Motor neuron (in vitro differentiated cells): ENCODE measurements around the gene UBR1. TPM values are rescaled to one million over a fixed set of nuclear protein-coding genes. Genes with fewer than 3 reads are reported as not detected.
A peak's percentile ranks its signal among the peaks of the same experiment; 100 is the strongest.
"Not testable (repeated sequence)": the region's sequence is repeated elsewhere in the genome, so short reads cannot be mapped to it uniquely, and the experiment has no call there.

Experiments
- ATAC-seq, 8 experiments: fragments of 200-7000 bp; cut with Tn5 transposase; replicated peaks in 6 of 8; 2 replicates each; pipeline ENCODE4 v1.8.0; 2021; ENCODE audit warnings: mild to moderate bottlenecking in 8 of 8, moderate library complexity in 8 of 8
- H3K27ac ChIP-seq, 2 donors: fragments of 250-450 bp; sonication (Bioruptor Pico); 2 replicates each; pipeline ENCODE4 v1.9.0; 2021; ENCODE audit warnings: antibody characterized with exemption in 2 of 2, mild to moderate bottlenecking in 2 of 2, moderate library complexity in 1 of 2
- H3K4me1 ChIP-seq, 2 donors: fragments of 250-450 bp; sonication (Bioruptor Pico); replicated peaks in 1 of 2; 2 replicates each; pipeline ENCODE4 v1.6.1; 2021; ENCODE audit warnings: antibody characterized with exemption in 2 of 2, mild to moderate bottlenecking in 2 of 2, moderate library complexity in 1 of 2
- H3K4me3 ChIP-seq, 5 donors: fragments of 250-450 bp; sonication (Bioruptor Pico); 2 replicates each; pipeline ENCODE4 v1.9.0; 2021; ENCODE audit warnings: antibody characterized with exemption in 5 of 5, mild to moderate bottlenecking in 5 of 5, moderate library complexity in 4 of 5
- WGBS, 10 experiments: fragments of 450-650 bp; shearing (Covaris generic); methylation state at CpG; one replicate each; pipeline ENCODE4 v1.0.0; 2022; 5-methylcytosine and 5-hydroxymethylcytosine counted together
- in situ Hi-C, 9 experiments: fragments of 400-800 bp; cut with MboI; loops; one replicate each; pipeline ENCODE4 v1.15.0; 2021; ENCODE audit warnings: low sequenced_read_pairs in 9 of 9, low pct_unique_long_range_greater_than_20kb in 2 of 9; ENCODE audit not compliant: unreplicated experiment in 9 of 9
- total RNA-seq, 8 experiments: library from RNA; unstranded; fragments of 300-600 nt; gene quantifications; 2 replicates each; pipeline versions ENCODE4 v1.2.3 to v1.2.4, GENCODE V29; 2022

Gene UBR1
- total RNA-seq, 8 experiments from 2014 or later, result 26.3 to 49.0 (median 36.4) TPM

DNA sequence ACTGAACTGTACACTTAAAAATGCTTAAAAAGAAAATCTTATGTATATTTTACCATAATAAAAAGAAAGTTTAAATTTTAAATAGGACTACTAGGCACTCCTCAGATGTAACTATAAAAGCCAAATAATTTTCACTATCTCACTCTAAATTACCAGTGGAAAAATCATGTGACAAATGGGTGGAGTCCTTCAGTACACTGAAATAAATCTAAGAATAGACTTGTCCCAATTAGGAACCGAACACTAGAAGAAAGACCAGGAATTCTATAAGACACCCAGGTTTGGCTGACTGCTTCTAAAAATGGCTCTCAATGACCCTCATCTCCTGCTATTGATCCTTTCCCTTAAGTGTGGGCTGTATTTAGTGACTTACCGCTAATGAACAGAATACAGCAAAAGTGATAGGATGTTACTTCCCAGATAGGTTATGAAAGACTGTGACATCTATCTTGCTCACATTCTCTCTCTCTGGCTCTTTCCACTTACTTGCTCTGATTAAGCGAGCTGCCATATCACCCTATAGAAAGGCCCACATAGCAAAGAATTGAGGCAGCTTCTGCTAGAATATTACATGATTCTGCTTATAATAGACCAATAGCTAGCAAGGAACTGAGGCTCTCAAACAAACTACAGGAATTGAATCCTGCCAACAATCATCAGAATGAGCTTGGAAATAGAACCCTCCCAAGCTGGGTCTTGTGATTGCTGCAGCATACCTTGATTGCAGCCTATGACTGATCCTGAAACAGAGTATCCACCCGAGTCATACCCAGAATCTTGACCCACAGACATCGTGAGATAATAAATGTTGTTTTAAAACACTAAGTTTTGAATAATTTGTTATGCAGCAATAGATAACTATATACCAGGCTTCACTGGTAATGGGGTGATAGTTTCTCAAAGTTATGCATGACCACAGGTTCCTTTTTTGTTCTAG, 202.2 kb downstream of the UBR1 start:
- 50 to 97% (median 84%) methylated on average over 2 to 5 of the region's 5 CpGs for WGBS, 10 experiments
- Histone ChIP-seq H3K4me1 (no peaks in the 10 kb centered on the region), H3K27ac (no peak overlapping the region), H3K4me3 (no peak overlapping the region)
- ATAC-seq, result peak in 2 of 8 experiments; percentile 55 to 62
- in situ Hi-C loops, result no loop called here

GRCh38 chr15:42893911-42894310, 211.9 kb downstream of the UBR1 start:
- in situ Hi-C loops, result not testable (repeated sequence)

More at GRCh38 chr15:42893911-42894310, 211.9 kb downstream of the UBR1 start:
- 100% methylated on average over 1 of the region's 1 CpG; no CpG with 5 or more reads in 8 of the 10 experiments for WGBS, 10 experiments
- not testable (repeated sequence) for H3K27ac ChIP-seq, H3K4me3 ChIP-seq, ATAC-seq, H3K4me1 ChIP-seq

Other genes with a start within 250 kb of the UBR1 start
- 10 to 100 TPM in 7 of 8 experiments, 1 to 10 TPM in 1; 7.6 to 26.0 (median 20.3) TPM for gene TTBK2, start 185.3 kb downstream of the UBR1 start, total RNA-seq
- gene TMEM62, start 27.5 kb upstream of the UBR1 start, total RNA-seq, result 10 to 100 TPM in 3 of 8 experiments, 1 to 10 TPM in 5; 7.3 to 14.8 (median 9.6) TPM
- gene CCNDBP1, start 79.4 kb upstream of the UBR1 start, total RNA-seq, result 10 to 100 TPM; 21.2 to 62.7 (median 33.3) TPM
- gene EPB42, start 115.0 kb upstream of the UBR1 start, total RNA-seq, result under 1 TPM in 3 of 8 experiments, not detected in 5; 0.17 to 0.81 (median 0.27) TPM
- 1 to 10 TPM in 1 of 8 experiments, under 1 TPM in 1, not detected in 6; 0.33 to 4.4 TPM for gene TGM5, start 160.9 kb upstream of the UBR1 start, total RNA-seq
- under 1 TPM in 1 of 8 experiments, not detected in 7; 0.62 TPM for gene TGM7, start 196.2 kb upstream of the UBR1 start, total RNA-seq
- gene LCMT2, start 224.5 kb upstream of the UBR1 start, total RNA-seq, result 10 to 100 TPM in 2 of 8 experiments, 1 to 10 TPM in 6; 3.9 to 11.4 (median 8.5) TPM